Posterior vena cava (tissue), 2 donors: ENCODE results near the gene LYPD6B. TPM values are rescaled to one million over a fixed set of nuclear protein-coding genes. Genes with fewer than 3 reads are reported as not detected.

Experiments used
- DNase-seq: peaks from one replicate; pipeline ENCODE4 v3.0.0-alpha.2; 2020; ENCODE audit warnings: low spot score
- intact Hi-C, 2 donors: fragments of 100-400 bp; cut with DNase I; formaldehyde crosslinking; loops; one replicate each; pipeline versions ENCODE4 v1.14.1 to v1.14.2; 2022 to 2023
- total RNA-seq, 2 donors: library from RNA; stranded (reverse); fragmentation: NEBNext Ultra II Directional; extraction: Animal tissue kit (Norgen Biotek cat#: 25700); gene quantifications; one replicate each; pipeline ENCODE4 v1.2.1, GENCODE V29; 2021
- donor health status: DM: yes; HTN: yes; CAD: no.
- donor health status: DM: yes; HTN: yes; CAD: no.

Gene LYPD6B
- total RNA-seq, 2 donors from 2014 or later, result not detected

- DNase-seq, result no peak
- intact Hi-C loops, result no loop called here
Observed at GRCh38 chr2:149169656-149170055, 131.2 kb downstream of the LYPD6B start.

GRCh38 chr2:149170156-149170555 is 131.7 kb downstream of the LYPD6B start:
- intact Hi-C loops, result no loop called here
- DNase-seq, result no peak

DNA sequence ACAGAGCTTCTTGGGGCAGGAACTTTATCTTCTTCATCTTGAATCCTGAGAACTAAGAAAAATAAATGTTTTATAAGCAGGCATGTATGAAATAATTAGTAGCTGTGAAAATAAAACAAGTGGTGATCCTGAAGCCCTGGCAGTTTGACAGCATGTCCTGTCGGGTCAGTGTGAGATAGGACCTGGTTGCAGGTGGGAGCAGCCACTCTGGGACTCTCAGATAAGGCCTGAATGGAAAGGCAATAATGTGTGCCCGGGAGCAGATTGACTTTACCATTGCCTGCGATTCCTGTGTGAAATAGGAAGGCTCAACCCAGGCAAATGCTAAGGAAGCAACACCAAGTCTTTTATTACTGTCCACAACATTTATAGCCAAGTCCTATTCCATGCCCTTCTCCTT is 132.4 kb downstream of the LYPD6B start:
- intact Hi-C loops, result no loop called here
- no peak for DNase-seq

- intact Hi-C loops, result no loop called here
- DNase-seq, result no peak
Observed at GRCh38 chr2:149173220-149173619, 134.7 kb downstream of the LYPD6B start.

GRCh38 chr2:149175956-149176355 is 137.5 kb downstream of the LYPD6B start:
- no peak for DNase-seq
- intact Hi-C loops, result no loop called here

DNA sequence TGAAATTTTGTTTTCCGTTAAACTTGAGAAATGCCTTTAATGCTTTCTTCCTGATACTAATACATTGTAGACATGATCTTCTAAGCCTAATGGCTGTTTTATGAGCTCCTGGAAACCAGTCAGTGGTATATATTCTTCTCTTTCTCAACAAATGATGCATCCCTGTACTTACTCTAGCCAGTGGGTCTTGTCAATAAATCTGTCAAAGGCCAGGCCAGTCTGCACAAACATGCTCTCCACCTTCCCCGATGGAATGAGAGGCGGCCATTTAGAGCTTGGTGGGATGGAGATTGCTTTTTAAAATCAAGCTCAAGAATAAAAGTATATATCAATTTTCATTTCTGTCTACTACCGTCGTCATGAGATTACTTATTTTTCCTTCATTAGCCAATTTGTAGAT is 140.1 kb downstream of the LYPD6B start:
- intact Hi-C loops, result no loop called here
- DNase-seq, result no peak

DNA sequence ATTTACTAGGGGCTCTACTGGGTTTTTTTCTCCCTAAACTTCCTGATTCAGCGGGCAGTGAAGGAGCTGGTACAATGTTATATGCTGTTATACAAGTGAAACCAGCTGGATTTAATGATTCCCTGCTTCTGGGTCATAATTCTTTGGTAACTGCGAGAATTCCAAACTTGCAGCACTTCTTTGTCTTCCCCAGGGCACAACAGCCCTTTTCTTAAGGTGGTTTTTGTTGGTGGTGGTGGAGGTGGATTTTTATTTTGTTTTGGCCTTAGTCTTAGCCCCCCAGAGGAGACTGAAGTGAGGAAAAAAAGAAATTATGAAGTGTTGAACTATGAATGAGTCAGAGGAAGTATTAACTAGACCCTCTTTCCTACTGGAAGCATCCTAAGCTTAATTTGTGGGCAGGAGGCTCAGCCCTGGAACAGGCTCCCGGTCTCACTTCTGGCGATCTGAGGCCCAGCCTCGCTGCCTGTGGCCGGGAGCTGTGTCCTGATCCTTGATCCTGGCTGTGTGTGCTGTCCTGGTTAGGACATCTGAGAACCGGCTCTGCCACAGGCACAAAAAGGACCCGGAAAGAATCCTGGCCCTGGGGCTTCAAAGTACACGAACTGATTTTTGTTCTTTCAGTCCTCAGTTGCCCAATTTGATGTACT is 141.9 kb downstream of the LYPD6B start:
- intact Hi-C loops, result no loop called here
- DNase-seq, result no peak

GRCh38 chr2:149183187-149183586 is 144.7 kb downstream of the LYPD6B start:
- DNase-seq, result no peak
- intact Hi-C loops, result no loop called here

- DNase-seq, result no peak
- intact Hi-C loops, result no loop called here
Observed at GRCh38 chr2:149184991-149185390, 146.5 kb downstream of the LYPD6B start.

- no peak for DNase-seq
- intact Hi-C loops, result no loop called here
Observed at GRCh38 chr2:149185942-149186490, 147.5 kb downstream of the LYPD6B start.

DNA sequence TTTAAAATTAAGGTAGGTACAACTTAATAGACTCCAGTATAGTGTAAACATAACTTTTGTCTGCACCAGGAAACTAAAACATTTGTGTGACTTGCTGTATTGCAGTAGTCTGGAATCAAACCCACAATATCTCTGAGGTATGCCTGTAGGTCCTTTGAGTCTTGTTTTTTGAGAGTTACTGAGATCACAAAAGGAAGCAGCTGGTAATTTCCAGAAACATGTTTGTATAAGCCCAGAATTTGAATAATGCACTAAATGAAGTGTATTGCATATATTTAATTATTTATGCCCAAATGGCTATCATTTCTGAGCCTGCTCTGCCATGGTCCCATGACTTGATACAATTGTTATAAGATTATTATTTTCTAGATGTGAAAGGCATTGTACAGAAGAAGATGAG is 148.6 kb downstream of the LYPD6B start:
- no peak for DNase-seq
- intact Hi-C loops, result no loop called here

DNA sequence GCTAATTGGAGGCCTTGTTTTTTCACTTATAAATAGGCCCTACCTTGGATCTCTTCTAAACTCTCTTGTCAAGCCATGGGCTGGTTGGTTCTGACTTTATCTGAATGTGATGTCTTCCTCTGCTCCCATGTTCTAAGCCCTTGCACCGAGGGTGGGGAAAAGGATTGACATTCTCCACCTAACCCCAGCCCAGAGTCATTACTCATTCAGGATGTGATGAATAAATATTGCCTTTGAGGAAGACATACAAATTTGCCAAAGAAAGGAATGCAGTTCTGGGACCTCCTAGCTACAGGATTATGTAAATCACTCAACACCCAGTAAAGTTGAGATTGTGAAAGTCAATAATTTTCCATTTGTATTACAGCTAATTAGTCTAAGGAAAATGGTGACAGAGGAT is 149.8 kb downstream of the LYPD6B start:
- DNase-seq, result no peak
- intact Hi-C loops, result no loop called here

- intact Hi-C loops, result no loop called here
- no peak for DNase-seq
Observed at GRCh38 chr2:149189769-149190168, 151.3 kb downstream of the LYPD6B start.

- intact Hi-C loops, result no loop called here
- DNase-seq, result no peak
Observed at GRCh38 chr2:149191915-149192314, 153.4 kb downstream of the LYPD6B start.

- DNase-seq, result no peak
- intact Hi-C loops, result no loop called here
Observed at GRCh38 chr2:149192427-149192826, 153.9 kb downstream of the LYPD6B start.

- intact Hi-C loops, result no loop called here
- no peak for DNase-seq
Observed at GRCh38 chr2:149200109-149200520, 161.6 kb downstream of the LYPD6B start.

DNA sequence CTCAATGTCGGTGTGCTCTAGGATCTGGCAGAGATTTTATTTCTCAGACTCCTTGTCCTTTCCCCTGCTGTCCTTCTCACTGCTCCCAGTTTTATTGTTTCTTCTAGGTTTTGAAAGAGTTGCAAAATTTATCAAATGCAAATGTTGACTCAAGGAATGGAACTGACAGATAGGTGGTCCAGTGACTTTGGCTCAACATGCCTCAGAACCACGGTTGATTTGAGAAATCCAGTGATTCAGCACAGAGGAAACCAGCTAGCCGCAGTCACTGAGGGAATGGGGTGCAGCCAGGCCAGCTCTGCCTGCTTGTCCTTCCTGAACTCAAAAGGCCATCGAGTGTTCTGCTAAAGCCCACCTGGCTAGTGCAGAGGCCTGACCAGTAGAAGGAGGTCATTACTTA is 166.2 kb downstream of the LYPD6B start:
- DNase-seq, result no peak
- intact Hi-C loops, result no loop called here

GRCh38 chr2:149205143-149205542 is 166.6 kb downstream of the LYPD6B start:
- intact Hi-C loops, result no loop called here

GRCh38 chr2:149213764-149214493 is 175.4 kb downstream of the LYPD6B start:
- DNase-seq, result no peak
- intact Hi-C loops, result no loop called here

More at GRCh38 chr2:149205143-149205542, 166.6 kb downstream of the LYPD6B start:
- no peak for DNase-seq

GRCh38 chr2:149218497-149218896 is 180.0 kb downstream of the LYPD6B start:
- intact Hi-C loops, result no loop called here

GRCh38 chr2:149219856-149220255 is 181.4 kb downstream of the LYPD6B start:
- intact Hi-C loops, result no loop called here

More at GRCh38 chr2:149218497-149218896, 180.0 kb downstream of the LYPD6B start:
- no peak for DNase-seq

More at GRCh38 chr2:149219856-149220255, 181.4 kb downstream of the LYPD6B start:
- no peak for DNase-seq
